Left lung (tissue), 10 donors: ENCODE data around the gene E2F7. TPM values are rescaled to one million over a fixed set of nuclear protein-coding genes. Genes with fewer than 3 reads are reported as not detected.
A peak's percentile ranks its signal among the peaks of the same experiment; 100 is the strongest.

ENCODE experiments used
- ATAC-seq: fragments of 200-7000 bp; cut with Tn5 transposase; one replicate; pipeline ENCODE4 v1.9.1; 2020; ENCODE audit warnings: moderate library complexity
- DNase-seq, 4 donors: peaks; one replicate each; pipeline ENCODE4 v3.0.0-alpha.2; 2013 to 2020
- H3K27ac ChIP-seq, 2 donors: fragments of 200-600 bp; sonication (generic) in 1 of 2; one replicate each; pipeline versions ENCODE4 v1.5.0 to v1.8.0; 2020 to 2021
- H3K27me3 ChIP-seq, 2 donors: fragments of 200-600 bp; sonication (generic) in 1 of 2; one replicate each; pipeline versions ENCODE4 v1.5.0 to v1.8.0; 2020 to 2021
- H3K36me3 ChIP-seq, 2 donors: fragments of 200-600 bp; sonication (generic) in 1 of 2; one replicate each; pipeline versions ENCODE4 v1.5.0 to v1.8.0; 2020 to 2021
- H3K4me1 ChIP-seq, 2 donors: fragments of 200-600 bp; one replicate each; pipeline ENCODE4 v1.8.0; 2021
- H3K4me3 ChIP-seq, 2 donors: fragments of 200-600 bp; sonication (generic) in 1 of 2; one replicate each; pipeline versions ENCODE4 v1.5.0 to v1.8.0; 2020 to 2021; ENCODE audit warnings: mild to moderate bottlenecking in 1 of 2
- H3K9me3 ChIP-seq, 2 donors: fragments of 200-600 bp; sonication (generic) in 1 of 2; one replicate each; pipeline versions ENCODE4 v1.5.0 to v1.8.0; 2020 to 2021
- intact Hi-C, 2 donors: fragments of 100-400 bp; cut with DNase I; formaldehyde crosslinking; loops; one replicate each; pipeline versions ENCODE4 v1.11.2 to v1.14.2; 2022
- polyA plus RNA-seq, 6 donors: library from polyadenylated mRNA; unstranded; fragments of 120-200 nt; gene quantifications; one replicate each; pipeline ENCODE4 v1.2.1, GENCODE V29; 2013; ENCODE audit not compliant: insufficient read length in 6 of 6
- total RNA-seq, 2 donors: library from RNA; stranded (reverse); fragmentation: NEBNext Ultra II Directional; extraction: Animal tissue kit (Norgen Biotek cat#: 25700); gene quantifications; one replicate each; pipeline ENCODE4 v1.2.1, GENCODE V29; 2021
- TF ChIP-seq, protein P1 (sequence below), 2 donors: fragments of 200-600 bp; sonication (generic) in 1 of 2; IDR thresholded peaks; one replicate each; pipeline versions ENCODE4 v1.5.0 to v1.8.0; 2021; ENCODE audit warnings: antibody characterized with exemption in 2 of 2
- donor health status: DM: no; HTN: yes; CAD: no.
- donor health status: DM: no; HTN: no; CAD: no.

E2F7 gene
- total and polyA plus RNA-seq, 8 donors: 1.7 to 10.9 (median 6.8) TPM

DNA sequence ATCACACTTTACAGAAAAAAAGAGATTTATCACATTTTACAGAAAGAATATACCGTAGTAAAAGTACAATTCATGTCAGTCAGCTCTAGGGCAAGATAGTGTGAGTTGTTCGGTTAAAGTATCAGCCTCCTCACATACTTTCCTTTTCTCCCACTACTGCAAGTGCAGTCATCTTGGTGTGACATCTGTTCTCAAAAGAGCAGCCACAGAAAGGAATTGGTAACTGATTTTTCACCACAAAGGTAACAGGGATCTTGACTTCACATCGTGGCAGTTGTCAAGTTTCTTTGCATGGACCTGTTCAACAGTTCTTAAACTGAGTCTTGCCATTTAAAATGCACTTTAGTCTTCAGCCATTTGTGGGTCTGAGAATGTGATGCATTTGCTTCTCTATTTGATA lies 5.0 kb upstream of the E2F7 start:
- H3K27ac ChIP-seq: no peak overlapping the region
- intact Hi-C loops: no loop called here
- no peaks in the 10 kb centered on the region for H3K9me3 ChIP-seq
- ATAC-seq: no peak
- no peak overlapping the region for H3K4me3 ChIP-seq
- TF ChIP-seq, protein P1, sequence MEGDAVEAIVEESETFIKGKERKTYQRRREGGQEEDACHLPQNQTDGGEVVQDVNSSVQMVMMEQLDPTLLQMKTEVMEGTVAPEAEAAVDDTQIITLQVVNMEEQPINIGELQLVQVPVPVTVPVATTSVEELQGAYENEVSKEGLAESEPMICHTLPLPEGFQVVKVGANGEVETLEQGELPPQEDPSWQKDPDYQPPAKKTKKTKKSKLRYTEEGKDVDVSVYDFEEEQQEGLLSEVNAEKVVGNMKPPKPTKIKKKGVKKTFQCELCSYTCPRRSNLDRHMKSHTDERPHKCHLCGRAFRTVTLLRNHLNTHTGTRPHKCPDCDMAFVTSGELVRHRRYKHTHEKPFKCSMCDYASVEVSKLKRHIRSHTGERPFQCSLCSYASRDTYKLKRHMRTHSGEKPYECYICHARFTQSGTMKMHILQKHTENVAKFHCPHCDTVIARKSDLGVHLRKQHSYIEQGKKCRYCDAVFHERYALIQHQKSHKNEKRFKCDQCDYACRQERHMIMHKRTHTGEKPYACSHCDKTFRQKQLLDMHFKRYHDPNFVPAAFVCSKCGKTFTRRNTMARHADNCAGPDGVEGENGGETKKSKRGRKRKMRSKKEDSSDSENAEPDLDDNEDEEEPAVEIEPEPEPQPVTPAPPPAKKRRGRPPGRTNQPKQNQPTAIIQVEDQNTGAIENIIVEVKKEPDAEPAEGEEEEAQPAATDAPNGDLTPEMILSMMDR (IDR thresholded peaks at IDR 0.05): no peak
- no peaks in the 10 kb centered on the region for H3K27me3 ChIP-seq
- no peaks in the 10 kb centered on the region for H3K36me3 ChIP-seq
- DNase-seq: no peak
- peaks cover 0 to 3% of the 10 kb centered on the region in 2 donors for H3K4me1 ChIP-seq

GRCh38 chr12:77064896-77065360 lies 441 bp downstream of the E2F7 start:
- intact Hi-C loops: loop anchor here in 1 of 2 donors (10.0 kb wide), 1 partner anchor 620 kb away; no protein-coding TSS in a partner anchor
- peaks cover 4 to 14% of the 10 kb centered on the region in 2 donors for H3K4me1 ChIP-seq

DNA sequence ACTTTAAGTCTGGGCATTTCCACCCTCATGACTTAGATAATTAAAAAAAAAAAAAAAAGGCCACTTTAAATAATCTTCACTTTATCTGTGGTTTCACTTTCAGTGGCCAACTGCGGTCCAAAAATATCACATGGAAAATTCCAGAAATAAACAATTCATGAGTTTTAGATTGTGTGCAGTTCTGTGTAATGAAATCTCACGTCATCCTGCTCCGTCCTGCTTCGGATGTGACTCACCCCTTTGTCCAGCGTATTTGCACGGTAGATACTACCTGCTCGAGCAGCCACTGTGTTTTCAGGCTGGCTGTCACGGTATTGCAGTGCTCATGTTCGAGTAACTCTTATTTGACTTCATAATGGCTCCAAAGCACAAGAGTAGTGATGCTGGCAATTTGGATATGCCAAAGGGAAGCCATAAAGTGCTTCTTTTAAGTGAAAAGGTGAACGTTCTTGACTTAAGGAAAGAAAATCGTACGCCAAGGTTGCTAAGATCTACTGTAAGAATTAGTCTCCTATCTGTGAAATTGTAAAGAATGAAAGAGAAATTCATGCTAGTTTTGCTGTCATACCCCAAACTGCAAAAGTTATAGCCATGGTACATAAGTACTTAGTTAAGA lies 2.4 kb downstream of the E2F7 start:
- no peak for ATAC-seq
- no peak for DNase-seq
- no peak overlapping the region for H3K4me3 ChIP-seq
- H3K9me3 ChIP-seq: no peaks in the 10 kb centered on the region
- H3K4me1 ChIP-seq: peaks cover 4 to 14% of the 10 kb centered on the region in 2 donors
- H3K27me3 ChIP-seq: peaks cover 0 to 24% of the 10 kb centered on the region in 2 donors
- no peaks in the 10 kb centered on the region for H3K36me3 ChIP-seq
- TF ChIP-seq, protein P1 (IDR thresholded peaks at IDR 0.05): no peak
- no peak overlapping the region for H3K27ac ChIP-seq
- intact Hi-C loops: loop anchor here in 1 of 2 donors (10.0 kb wide), 1 partner anchor 622 kb away; no protein-coding TSS in a partner anchor

More at GRCh38 chr12:77064896-77065360, 441 bp downstream of the E2F7 start:
- Histone ChIP-seq H3K27ac (no peak overlapping the region), H3K4me3 (peak overlapping the region; percentile 70 to 88), H3K27me3 (peaks cover 0 to 24% of the 10 kb centered on the region in 2 donors), H3K36me3 (no peaks in the 10 kb centered on the region), H3K9me3 (no peaks in the 10 kb centered on the region)
- DNase-seq (peak in 1 of 4 donors; percentile 84), ATAC-seq (peak; percentile 16)
- TF ChIP-seq, protein P1 (IDR thresholded peaks at IDR 0.05): no peak

DNA sequence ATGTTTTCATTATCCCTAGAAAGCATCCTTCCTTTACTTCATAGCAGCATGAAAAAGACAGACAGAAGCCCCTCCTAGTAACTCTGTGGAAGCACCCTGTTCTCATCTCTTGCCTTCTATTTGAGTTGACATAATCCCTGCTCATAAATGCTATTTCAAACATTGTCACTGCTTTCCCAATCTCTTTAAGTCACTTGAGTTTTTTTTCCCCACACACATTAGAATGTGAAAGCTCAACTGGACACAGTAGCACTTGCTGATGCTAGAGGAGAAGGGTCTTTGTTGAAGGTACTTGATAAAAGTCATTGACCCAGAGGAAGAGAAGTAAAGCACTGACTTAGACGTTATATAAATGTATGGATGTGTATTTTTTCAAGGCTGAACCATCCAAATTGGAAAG lies 3.0 kb downstream of the E2F7 start:
- TF ChIP-seq, protein P1 (IDR thresholded peaks at IDR 0.05): no peak

GRCh38 chr12:77060883-77061240 lies 4.5 kb downstream of the E2F7 start:
- no peaks in the 10 kb centered on the region for H3K36me3 ChIP-seq
- no peak for ATAC-seq
- H3K4me3 ChIP-seq: no peak overlapping the region
- no peaks in the 10 kb centered on the region for H3K9me3 ChIP-seq
- intact Hi-C loops: loop anchor here in 1 of 2 donors (10.0 kb wide), 1 partner anchor 624 kb away; no protein-coding TSS in a partner anchor
- peaks cover 0 to 24% of the 10 kb centered on the region in 2 donors for H3K27me3 ChIP-seq
- TF ChIP-seq, protein P1 (IDR thresholded peaks at IDR 0.05): no peak
- H3K27ac ChIP-seq: no peak overlapping the region
- peaks cover 4 to 10% of the 10 kb centered on the region in 2 donors for H3K4me1 ChIP-seq
- DNase-seq: no peak

More for the DNA sequence above, 3.0 kb downstream of the E2F7 start:
- H3K27ac ChIP-seq: no peak overlapping the region
- intact Hi-C loops: loop anchor here in 1 of 2 donors (10.0 kb wide), 1 partner anchor 622 kb away; no protein-coding TSS in a partner anchor
- peaks cover 0 to 24% of the 10 kb centered on the region in 2 donors for H3K27me3 ChIP-seq
- peaks cover 4 to 14% of the 10 kb centered on the region in 2 donors for H3K4me1 ChIP-seq
- H3K4me3 ChIP-seq: no peak overlapping the region
- no peaks in the 10 kb centered on the region for H3K36me3 ChIP-seq
- no peaks in the 10 kb centered on the region for H3K9me3 ChIP-seq
- ATAC-seq (no peak), DNase-seq (no peak)
